ENCODE data around the gene GRIN2C.
"Not testable (repeated sequence)": the region's sequence is repeated elsewhere in the genome, so short reads cannot be mapped to it uniquely, and the experiment has no call there.

The GRIN2C gene

GRCh38 chr17:74870028-74870427 is 10.3 kb upstream of the GRIN2C start:
- not testable (repeated sequence) for H3K27me3 ChIP-seq (ENCODE audit: control insufficient read depth, insufficient read depth, low read length)

GRCh38 chr17:74868908-74869255 is 9.2 kb upstream of the GRIN2C start:
- Histone ChIP-seq H3K9ac (ENCODE audit: low read length) (no peak overlapping the region), H3K9me3 (ENCODE audit: control insufficient read depth, low read depth, low read length) (no peaks in the 10 kb centered on the region), H3K4me3 (ENCODE audit: low read length) (no peak overlapping the region), H3K27ac (ENCODE audit: low read length) (no peak overlapping the region), H3K27me3 (ENCODE audit: control insufficient read depth, insufficient read depth, low read length) (peaks cover 6% of the 10 kb centered on the region), H3K4me1 (ENCODE audit: control insufficient read depth, low read depth, low read length) (peaks cover 2% of the 10 kb centered on the region), H3K36me3 (ENCODE audit: control insufficient read depth, low read depth, low read length) (no peaks in the 10 kb centered on the region)

More at GRCh38 chr17:74870028-74870427, 10.3 kb upstream of the GRIN2C start:
- not testable (repeated sequence) for H3K9ac ChIP-seq (ENCODE audit: low read length); H3K27ac ChIP-seq (ENCODE audit: low read length); H3K4me1 ChIP-seq (ENCODE audit: control insufficient read depth, low read depth, low read length); H3K4me3 ChIP-seq (ENCODE audit: low read length); H3K36me3 ChIP-seq (ENCODE audit: control insufficient read depth, low read depth, low read length); H3K9me3 ChIP-seq (ENCODE audit: control insufficient read depth, low read depth, low read length)

- Histone ChIP-seq H3K9me3 (ENCODE audit: control insufficient read depth, low read depth, low read length) (no peaks in the 10 kb centered on the region), H3K27ac (ENCODE audit: low read length) (no peak overlapping the region), H3K36me3 (ENCODE audit: control insufficient read depth, low read depth, low read length) (no peaks in the 10 kb centered on the region), H3K4me3 (ENCODE audit: low read length) (no peak overlapping the region), H3K9ac (ENCODE audit: low read length) (no peak overlapping the region), H3K27me3 (ENCODE audit: control insufficient read depth, insufficient read depth, low read length) (peaks cover 6% of the 10 kb centered on the region), H3K4me1 (ENCODE audit: control insufficient read depth, low read depth, low read length) (no peaks in the 10 kb centered on the region)
These were observed 8.7 kb upstream of the GRIN2C start for GRCh38 chr17:74868251-74868907.

- peaks cover 14% of the 10 kb centered on the region for H3K27me3 ChIP-seq (ENCODE audit: control insufficient read depth, insufficient read depth, low read length)
- H3K36me3 ChIP-seq (ENCODE audit: control insufficient read depth, low read depth, low read length) = no peaks in the 10 kb centered on the region
- no peak overlapping the region for H3K27ac ChIP-seq (ENCODE audit: low read length)
- H3K4me1 ChIP-seq (ENCODE audit: control insufficient read depth, low read depth, low read length) = peaks cover 3% of the 10 kb centered on the region
- no peak overlapping the region for H3K4me3 ChIP-seq (ENCODE audit: low read length)
- no peaks in the 10 kb centered on the region for H3K9me3 ChIP-seq (ENCODE audit: control insufficient read depth, low read depth, low read length)
- no peak overlapping the region for H3K9ac ChIP-seq (ENCODE audit: low read length)
These were observed 6.6 kb upstream of the GRIN2C start for GRCh38 chr17:74866198-74866835.

GRCh38 chr17:74865504-74866197 is 6.0 kb upstream of the GRIN2C start:
- H3K27me3 ChIP-seq (ENCODE audit: control insufficient read depth, insufficient read depth, low read length) = peaks cover 20% of the 10 kb centered on the region
- no peaks in the 10 kb centered on the region for H3K9me3 ChIP-seq (ENCODE audit: control insufficient read depth, low read depth, low read length)
- H3K4me3 ChIP-seq (ENCODE audit: low read length) = no peak overlapping the region
- H3K27ac ChIP-seq (ENCODE audit: low read length) = no peak overlapping the region
- no peak overlapping the region for H3K9ac ChIP-seq (ENCODE audit: low read length)
- no peaks in the 10 kb centered on the region for H3K36me3 ChIP-seq (ENCODE audit: control insufficient read depth, low read depth, low read length)
- H3K4me1 ChIP-seq (ENCODE audit: control insufficient read depth, low read depth, low read length) = peaks cover 3% of the 10 kb centered on the region

GRCh38 chr17:74864866-74865395 is 5.2 kb upstream of the GRIN2C start:
- H3K4me3 ChIP-seq (ENCODE audit: low read length) = no peak overlapping the region
- peaks cover 28% of the 10 kb centered on the region for H3K27me3 ChIP-seq (ENCODE audit: control insufficient read depth, insufficient read depth, low read length)
- H3K4me1 ChIP-seq (ENCODE audit: control insufficient read depth, low read depth, low read length) = peaks cover 3% of the 10 kb centered on the region
- H3K9me3 ChIP-seq (ENCODE audit: control insufficient read depth, low read depth, low read length) = no peaks in the 10 kb centered on the region
- no peak overlapping the region for H3K27ac ChIP-seq (ENCODE audit: low read length)
- no peaks in the 10 kb centered on the region for H3K36me3 ChIP-seq (ENCODE audit: control insufficient read depth, low read depth, low read length)
- H3K9ac ChIP-seq (ENCODE audit: low read length) = no peak overlapping the region

- Histone ChIP-seq H3K4me1 (ENCODE audit: control insufficient read depth, low read depth, low read length) (peaks cover 3% of the 10 kb centered on the region), H3K36me3 (ENCODE audit: control insufficient read depth, low read depth, low read length) (no peaks in the 10 kb centered on the region), H3K4me3 (ENCODE audit: low read length) (no peak overlapping the region), H3K9me3 (ENCODE audit: control insufficient read depth, low read depth, low read length) (no peaks in the 10 kb centered on the region), H3K27me3 (ENCODE audit: control insufficient read depth, insufficient read depth, low read length) (peaks cover 33% of the 10 kb centered on the region), H3K9ac (ENCODE audit: low read length) (no peak overlapping the region), H3K27ac (ENCODE audit: low read length) (no peak overlapping the region)
These were observed 4.7 kb upstream of the GRIN2C start for GRCh38 chr17:74864297-74864865.

GRCh38 chr17:74863420-74864296 is 4.0 kb upstream of the GRIN2C start:
- Histone ChIP-seq H3K9me3 (ENCODE audit: control insufficient read depth, low read depth, low read length) (no peaks in the 10 kb centered on the region), H3K4me1 (ENCODE audit: control insufficient read depth, low read depth, low read length) (peaks cover 3% of the 10 kb centered on the region), H3K27me3 (ENCODE audit: control insufficient read depth, insufficient read depth, low read length) (peaks cover 40% of the 10 kb centered on the region), H3K27ac (ENCODE audit: low read length) (no peak overlapping the region), H3K9ac (ENCODE audit: low read length) (no peak overlapping the region), H3K36me3 (ENCODE audit: control insufficient read depth, low read depth, low read length) (no peaks in the 10 kb centered on the region), H3K4me3 (ENCODE audit: low read length) (no peak overlapping the region)

- Histone ChIP-seq H3K27me3 (ENCODE audit: control insufficient read depth, insufficient read depth, low read length) (peaks cover 48% of the 10 kb centered on the region), H3K36me3 (ENCODE audit: control insufficient read depth, low read depth, low read length) (no peaks in the 10 kb centered on the region)
These were observed 3.2 kb upstream of the GRIN2C start for GRCh38 chr17:74862919-74863318.

GRCh38 chr17:74862108-74862901 is 2.6 kb upstream of the GRIN2C start:
- no peaks in the 10 kb centered on the region for H3K36me3 ChIP-seq (ENCODE audit: control insufficient read depth, low read depth, low read length)
- no peaks in the 10 kb centered on the region for H3K9me3 ChIP-seq (ENCODE audit: control insufficient read depth, low read depth, low read length)
- H3K9ac ChIP-seq (ENCODE audit: low read length) = no peak overlapping the region
- peaks cover 54% of the 10 kb centered on the region for H3K27me3 ChIP-seq (ENCODE audit: control insufficient read depth, insufficient read depth, low read length)
- H3K4me3 ChIP-seq (ENCODE audit: low read length) = peak overlapping the region; percentile 21
- H3K27ac ChIP-seq (ENCODE audit: low read length) = no peak overlapping the region
- peaks cover 3% of the 10 kb centered on the region for H3K4me1 ChIP-seq (ENCODE audit: control insufficient read depth, low read depth, low read length)

More at GRCh38 chr17:74862919-74863318, 3.2 kb upstream of the GRIN2C start:
- H3K9ac ChIP-seq (ENCODE audit: low read length) = no peak overlapping the region
- H3K4me3 ChIP-seq (ENCODE audit: low read length) = no peak overlapping the region
- H3K4me1 ChIP-seq (ENCODE audit: control insufficient read depth, low read depth, low read length) = peaks cover 3% of the 10 kb centered on the region
- H3K9me3 ChIP-seq (ENCODE audit: control insufficient read depth, low read depth, low read length) = no peaks in the 10 kb centered on the region
- no peak overlapping the region for H3K27ac ChIP-seq (ENCODE audit: low read length)
